ENCODE measurements around the gene SYNGAP1.
A peak's percentile ranks its signal among the peaks of the same experiment; 100 is the strongest.

SYNGAP1 gene

GRCh38 chr6:33446356-33446755, 26.5 kb downstream of the SYNGAP1 start:
- no peak for DNase-seq (ENCODE audit: low spot score)
- in situ Hi-C loops (cut with MboI; ENCODE audit: low pct_unique_long_range_greater_than_20kb, low sequenced_read_pairs, unreplicated experiment): no loop called here
- TF ChIP-seq CTCF (IDR thresholded peaks at IDR 0.05; ENCODE audit: extremely low read depth, insufficient read depth, missing control alignments): no peak

DNA sequence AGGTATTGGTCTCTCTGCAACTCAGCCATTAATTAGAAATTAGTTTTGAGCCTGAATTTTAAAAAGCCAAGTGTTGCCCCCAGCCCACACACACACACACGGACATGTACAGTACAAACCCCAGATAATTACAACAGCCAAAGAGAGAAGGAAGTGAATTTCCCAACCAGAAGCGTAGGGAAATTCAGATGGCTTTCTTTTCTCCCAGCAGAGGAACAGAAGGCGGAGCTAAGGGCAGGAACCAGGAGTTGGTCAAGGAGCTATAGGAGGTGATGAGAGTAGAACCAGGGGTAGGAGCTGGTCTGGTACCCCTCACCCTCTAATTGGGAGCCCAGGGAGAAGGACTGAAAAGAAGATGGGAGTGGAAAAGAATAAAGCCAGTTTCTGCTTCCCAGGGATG, 30.6 kb downstream of the SYNGAP1 start:
- TF ChIP-seq CTCF (IDR thresholded peaks at IDR 0.05; ENCODE audit: extremely low read depth, insufficient read depth, missing control alignments): no peak
- DNase-seq (ENCODE audit: low spot score): no peak
- in situ Hi-C loops (cut with MboI; ENCODE audit: low pct_unique_long_range_greater_than_20kb, low sequenced_read_pairs, unreplicated experiment): no loop called here

DNA sequence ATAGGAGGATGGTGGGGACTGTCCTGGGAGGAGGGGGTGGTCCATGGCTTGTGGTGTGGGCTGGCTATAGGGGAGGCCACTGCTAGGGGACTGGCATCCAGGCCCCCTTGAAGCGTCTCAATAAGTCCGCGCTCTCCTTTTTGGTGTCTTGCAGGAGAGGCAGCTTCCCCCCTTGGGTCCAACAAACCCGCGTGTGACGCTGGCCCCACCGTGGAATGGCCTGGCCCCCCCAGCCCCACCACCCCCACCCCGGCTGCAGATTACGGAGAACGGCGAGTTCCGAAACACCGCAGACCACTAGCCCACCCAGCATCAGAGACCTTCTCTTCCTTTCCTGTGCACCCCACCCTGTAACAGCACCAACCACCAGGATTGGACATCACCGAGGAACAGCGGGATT, 31.7 kb downstream of the SYNGAP1 start:
- in situ Hi-C loops (cut with MboI; ENCODE audit: low pct_unique_long_range_greater_than_20kb, low sequenced_read_pairs, unreplicated experiment): no loop called here
- TF ChIP-seq CTCF (IDR thresholded peaks at IDR 0.05; ENCODE audit: extremely low read depth, insufficient read depth, missing control alignments): no peak
- no peak for DNase-seq (ENCODE audit: low spot score)

DNA sequence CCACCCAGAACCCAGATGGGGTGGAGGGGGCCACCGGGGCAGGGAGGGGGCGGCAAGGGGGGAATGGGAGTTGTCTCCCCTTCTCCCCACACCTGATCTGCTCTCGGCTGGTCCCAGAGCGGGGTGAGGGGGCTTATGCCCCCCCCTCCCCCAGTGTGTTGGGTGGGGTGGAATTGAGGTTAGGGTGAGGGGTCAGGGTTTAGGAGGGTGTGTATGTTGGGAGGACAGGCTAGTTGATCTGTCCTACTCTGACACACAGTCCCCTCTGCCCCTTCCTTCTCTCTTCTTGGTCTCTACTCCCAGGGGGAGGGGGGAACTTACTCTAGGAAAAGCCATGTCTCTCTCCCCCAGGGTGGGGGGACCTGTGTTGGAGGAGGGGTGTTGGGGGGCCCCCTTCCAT, 32.6 kb downstream of the SYNGAP1 start:
- no peak for TF ChIP-seq CTCF (IDR thresholded peaks at IDR 0.05; ENCODE audit: extremely low read depth, insufficient read depth, missing control alignments)
- in situ Hi-C loops (cut with MboI; ENCODE audit: low pct_unique_long_range_greater_than_20kb, low sequenced_read_pairs, unreplicated experiment): no loop called here

GRCh38 chr6:33453393-33454008, 33.6 kb downstream of the SYNGAP1 start:
- DNase-seq (ENCODE audit: low spot score): peak; percentile 51
- in situ Hi-C loops (cut with MboI; ENCODE audit: low pct_unique_long_range_greater_than_20kb, low sequenced_read_pairs, unreplicated experiment): no loop called here
- TF ChIP-seq CTCF (IDR thresholded peaks at IDR 0.05; ENCODE audit: extremely low read depth, insufficient read depth, missing control alignments): no peak

More for the DNA sequence above, 32.6 kb downstream of the SYNGAP1 start:
- peak; percentile 18 for DNase-seq (ENCODE audit: low spot score)

DNA sequence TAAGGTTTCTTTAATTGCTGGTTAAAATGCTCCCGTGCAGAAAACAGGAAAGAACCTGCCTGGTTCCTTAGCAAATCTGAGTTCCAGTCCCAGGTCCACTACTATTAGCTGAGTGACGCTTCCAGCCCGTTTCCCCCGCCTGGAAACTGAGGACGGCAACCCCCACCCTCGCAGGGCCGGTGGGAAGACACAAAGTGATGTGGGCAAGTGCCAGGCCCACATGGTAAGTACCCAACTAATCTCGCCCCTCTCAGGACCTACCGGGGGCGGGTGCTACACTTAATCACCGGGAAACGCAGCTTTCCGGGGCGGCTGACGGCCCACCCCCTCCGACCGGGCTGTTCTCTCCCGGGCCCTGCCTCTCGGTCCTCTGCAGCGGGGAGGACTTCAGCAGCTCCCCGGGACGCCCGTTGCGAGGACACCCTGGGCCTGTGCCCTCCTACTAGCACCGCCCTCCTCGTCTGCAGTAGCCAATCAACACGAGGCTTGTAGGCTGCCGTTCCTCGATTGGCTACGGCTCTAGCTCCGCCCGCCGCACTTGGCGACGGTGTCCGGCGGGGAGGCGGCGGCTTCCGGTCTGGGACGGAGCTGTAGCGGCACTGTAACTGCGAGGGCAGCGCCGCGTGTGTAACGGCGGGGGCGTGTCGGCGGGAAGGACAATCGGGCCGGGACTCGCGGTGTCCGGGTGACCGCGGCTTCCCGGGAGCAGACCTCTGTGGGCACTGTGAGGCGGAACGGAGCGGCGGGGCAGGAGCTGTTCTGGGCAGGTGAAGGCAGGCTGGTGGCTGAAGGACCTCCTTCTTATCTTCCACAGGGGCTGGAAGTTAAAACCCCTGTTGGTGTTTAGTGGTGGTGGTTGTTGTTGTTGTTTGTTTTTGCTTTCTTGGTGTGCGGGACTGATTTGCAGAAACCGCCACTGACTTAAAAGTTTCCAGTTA, 34.4 kb downstream of the SYNGAP1 start, which contains the start of gene ZBTB9:
Gene ZBTB9 (plus strand): TSS at position 568 of the 938 bp plus-strand sequence. CDS start 525 bp downstream, outside the sequence.
- peak; percentile 99 for DNase-seq (ENCODE audit: low spot score)
- no peak for TF ChIP-seq CTCF (IDR thresholded peaks at IDR 0.05; ENCODE audit: extremely low read depth, insufficient read depth, missing control alignments)
- in situ Hi-C loops (cut with MboI; ENCODE audit: low pct_unique_long_range_greater_than_20kb, low sequenced_read_pairs, unreplicated experiment): no loop called here

All from GM13977 (cell line).